Smooth muscle cell (in vitro differentiated cells): ENCODE results near the gene TTC33. TPM values are rescaled to one million over a fixed set of nuclear protein-coding genes. Genes with fewer than 3 reads are reported as not detected.
"Not testable (repeated sequence)": the region's sequence is repeated elsewhere in the genome, so short reads cannot be mapped to it uniquely, and the experiment has no call there.

Source experiments
- DNase-seq: peaks from one replicate; lab custom pipeline; 2025; ENCODE audit not compliant: unreplicated experiment; lab: John Stamatoyannopoulos, UW
- H2AFZ ChIP-seq: fragments of 200-600 bp; sonication (generic); 2 replicates; pipeline ENCODE4 v1.6.0; 2016; ENCODE audit warnings: antibody characterized with exemption, low read depth, mild to moderate bottlenecking
- H3F3A ChIP-seq: fragments of 200-600 bp; sonication (generic); 2 replicates; pipeline ENCODE4 v1.6.0; 2017; ENCODE audit warnings: antibody characterized with exemption, low read depth
- H3K27ac ChIP-seq: fragments of 200-600 bp; sonication (generic); 2 replicates; pipeline ENCODE4 v1.5.1; 2016; ENCODE audit warnings: low read depth, mild to moderate bottlenecking
- H3K27me3 ChIP-seq: fragments of 200-600 bp; sonication (generic); 2 replicates; pipeline ENCODE4 v1.6.1; 2016; ENCODE audit warnings: low read depth, mild to moderate bottlenecking
- H3K36me3 ChIP-seq: fragments of 200-600 bp; sonication (generic); 2 replicates; pipeline ENCODE4 v1.5.1; 2016; ENCODE audit warnings: low read depth
- H3K4me1 ChIP-seq: fragments of 200-600 bp; sonication (generic); 2 replicates; pipeline ENCODE4 v1.5.1; 2016; ENCODE audit warnings: low read depth
- H3K4me2 ChIP-seq: fragments of 200-600 bp; sonication (generic); 2 replicates; pipeline ENCODE4 v1.6.0; 2016; ENCODE audit warnings: mild to moderate bottlenecking
- H3K4me3 ChIP-seq: fragments of 200-600 bp; sonication (generic); 2 replicates; pipeline ENCODE4 v1.5.1; 2016; ENCODE audit warnings: mild to moderate bottlenecking
- H3K79me2 ChIP-seq: fragments of 200-600 bp; sonication (generic); 2 replicates; pipeline ENCODE4 v1.6.0; 2016; ENCODE audit warnings: low read depth, mild to moderate bottlenecking
- H3K9ac ChIP-seq: fragments of 200-600 bp; sonication (generic); 2 replicates; pipeline ENCODE4 v1.6.0; 2016; ENCODE audit warnings: low read depth
- H3K9me3 ChIP-seq: fragments of 200-600 bp; sonication (generic); replicated peaks from 2 replicates; pipeline ENCODE4 v1.5.1; 2016; ENCODE audit warnings: low read depth
- H4K20me1 ChIP-seq: fragments of 200-600 bp; sonication (generic); 2 replicates; pipeline ENCODE4 v1.6.0; 2016; ENCODE audit warnings: low read depth
- CTCF ChIP-seq: fragments of 200-600 bp; sonication (generic); IDR thresholded peaks from 2 replicates; pipeline ENCODE4 v1.5.1; 2017; ENCODE audit warnings: borderline replicate concordance, mild to moderate bottlenecking, antibody characterized with exemption; ENCODE audit not compliant: insufficient read depth, poor library complexity, severe bottlenecking
- WGBS: methylation state at CpG from one replicate; pipeline ENCODE4 v1.1.7; 2016; ENCODE audit warnings: low lambda C conversion rate; 5-methylcytosine and 5-hydroxymethylcytosine counted together
- polyA plus RNA-seq: library from polyadenylated mRNA; unstranded; fragments of >200 nt; fragmentation: Nextera tagmentation; extraction: Ambion mirVana; gene quantifications from 2 replicates; pipeline ENCODE4 v1.2.1, GENCODE V29; 2016
- total RNA-seq: library from RNA; depleted of rRNA; stranded (reverse); fragments of >200 nt; gene quantifications from 2 replicates; pipeline ENCODE4 v1.2.3, GENCODE V29; 2014

TTC33 gene
- total and polyA plus RNA-seq, 2 experiments from 2014 or later, result 13.1 to 22.1 TPM

- Histone ChIP-seq H3K4me3 (no peak overlapping the region), H3K27me3 (no peaks in the 10 kb centered on the region), H4K20me1 (no peaks in the 10 kb centered on the region), H3K4me1 (no peaks in the 10 kb centered on the region), H3K9me3 (no peaks in the 10 kb centered on the region), H3K36me3 (no peaks in the 10 kb centered on the region), H2AFZ (no peak overlapping the region), H3K27ac (peak overlapping the region; percentile 9), H3K79me2 (no peaks in the 10 kb centered on the region), H3K4me2 (no peak overlapping the region), H3F3A (no peaks in the 10 kb centered on the region), H3K9ac (no peak overlapping the region)
- 94% methylated on average over 2 of the region's 2 CpGs for WGBS
- TF ChIP-seq CTCF, result no peak
- DNase-seq, result no peak
These were observed 185.2 kb downstream of the TTC33 start for GRCh38 chr5:40570408-40571129.

- Histone ChIP-seq H3K27ac (peak overlapping the region; percentile 9), H3K4me1 (no peaks in the 10 kb centered on the region), H3K9me3 (no peaks in the 10 kb centered on the region), H4K20me1 (no peaks in the 10 kb centered on the region), H2AFZ (no peak overlapping the region), H3K79me2 (no peaks in the 10 kb centered on the region), H3K36me3 (no peaks in the 10 kb centered on the region), H3F3A (no peaks in the 10 kb centered on the region), H3K27me3 (no peaks in the 10 kb centered on the region), H3K4me2 (no peak overlapping the region), H3K9ac (no peak overlapping the region), H3K4me3 (no peak overlapping the region)
- no peak for DNase-seq
- no peak for TF ChIP-seq CTCF
- 71% methylated on average over 3 of the region's 3 CpGs for WGBS
These were observed 186.1 kb downstream of the TTC33 start for GRCh38 chr5:40569546-40570270.

- Histone ChIP-seq H2AFZ (no peak overlapping the region), H3K9me3 (no peaks in the 10 kb centered on the region), H3K27ac (no peak overlapping the region), H3K9ac (no peak overlapping the region), H3K36me3 (no peaks in the 10 kb centered on the region), H4K20me1 (no peaks in the 10 kb centered on the region), H3K27me3 (no peaks in the 10 kb centered on the region), H3K79me2 (no peaks in the 10 kb centered on the region), H3K4me3 (no peak overlapping the region), H3K4me2 (no peak overlapping the region), H3K4me1 (no peaks in the 10 kb centered on the region), H3F3A (no peaks in the 10 kb centered on the region)
- 90% methylated on average over 1 of the region's 1 CpG for WGBS
- no peak for TF ChIP-seq CTCF
- DNase-seq, result no peak
These were observed 187.2 kb downstream of the TTC33 start for GRCh38 chr5:40568548-40568947.

GRCh38 chr5:40563173-40563572 lies 192.6 kb downstream of the TTC33 start:
- H4K20me1 ChIP-seq, H3K4me2 ChIP-seq, H3K4me1 ChIP-seq, H3K4me3 ChIP-seq, H2AFZ ChIP-seq, H3K79me2 ChIP-seq, H3F3A ChIP-seq, H3K27me3 ChIP-seq, H3K36me3 ChIP-seq, H3K9me3 ChIP-seq, H3K9ac ChIP-seq, DNase-seq, H3K27ac ChIP-seq: not testable (repeated sequence)
